ENCODE data around the gene C2orf72. TPM values are rescaled to one million over a fixed set of nuclear protein-coding genes. Genes with fewer than 3 reads are reported as not detected.

C2orf72 gene
- total and polyA plus RNA-seq, 2 of the 13 experiments (the other 11 are each of a cell fraction or from before 2014, with no cell fraction given), result 147 to 203 TPM

DNA sequence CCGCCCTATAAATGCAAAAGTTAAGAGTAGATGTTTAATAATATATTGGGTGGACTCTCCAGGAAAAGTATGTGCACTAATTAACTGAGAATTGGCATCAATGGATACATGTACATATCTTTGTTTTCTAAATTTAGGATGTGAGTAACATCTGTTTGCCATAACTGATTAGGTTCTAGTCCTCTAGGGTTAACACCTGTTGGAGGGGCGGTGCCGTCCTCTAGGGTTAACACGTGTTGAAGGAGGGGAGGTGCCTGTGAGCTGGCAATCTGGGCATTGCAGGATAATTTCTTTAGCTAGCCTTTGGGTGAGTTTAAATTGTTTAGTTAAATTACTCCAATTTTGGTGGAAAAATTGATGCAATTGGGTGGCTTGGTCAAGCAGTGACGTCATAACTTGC lies 56.6 kb downstream of the C2orf72 start:
- Histone ChIP-seq H3K9me3 (ENCODE audit: low read length) (no peaks in the 10 kb centered on the region), H2AFZ (ENCODE audit: low read length) (no peak overlapping the region), H3K27ac (ENCODE audit: extremely low read length, insufficient read depth, low read length) (no peak overlapping the region), H3K4me2 (ENCODE audit: low read depth, low read length) (no peak overlapping the region), H4K20me1 (ENCODE audit: insufficient read depth, low read length) (no peaks in the 10 kb centered on the region), H3K4me1 (ENCODE audit: insufficient read depth, low read length) (no peaks in the 10 kb centered on the region), H3K4me3 (replicated peaks in 1 of 3; ENCODE audit: insufficient read depth in 1 of 3, low read depth in 2 of 3, low read length in 3 of 3) (no peak overlapping the region), H3K9ac (ENCODE audit: insufficient read depth, low read depth, low read length) (no peak overlapping the region), H3K79me2 (ENCODE audit: insufficient read depth, low read length) (peaks cover 2% of the 10 kb centered on the region), H3K27me3 (ENCODE audit: control insufficient read depth in 1 of 2, insufficient read depth in 2 of 2, low read length in 2 of 2) (no peaks in the 10 kb centered on the region), H3K36me3 (replicated peaks in 1 of 2; ENCODE audit: control insufficient read depth in 1 of 2, insufficient read depth in 2 of 2, low read length in 2 of 2) (peaks cover 12 to 60% of the 10 kb centered on the region in 2 experiments; a peak in 4 of 5 replicates)
- in situ Hi-C loops (cut with HindIII; ENCODE audit: extremely low pct_ligation_motif_present, low pct_unique_long_range_greater_than_20kb), result no loop called here
- ATAC-seq (no peak), DNase-seq (ENCODE audit: low spot score) (no peak), FAIRE-seq (no peak)
- TF ChIP-seq IKZF4 (CRISPR knock-in tag; IDR thresholded peaks at IDR 0.05; ENCODE audit: borderline replicate concordance, low read depth, not compliant biosample characterization), result no peak
- TF ChIP-seq TP53 (CRISPR knock-in tag; conservative IDR thresholded peaks at IDR 0.05), result no peak
- TF ChIP-seq ZNF12 (CRISPR knock-in tag; IDR thresholded peaks at IDR 0.05), result no peak
- TF ChIP-seq, protein P1, sequence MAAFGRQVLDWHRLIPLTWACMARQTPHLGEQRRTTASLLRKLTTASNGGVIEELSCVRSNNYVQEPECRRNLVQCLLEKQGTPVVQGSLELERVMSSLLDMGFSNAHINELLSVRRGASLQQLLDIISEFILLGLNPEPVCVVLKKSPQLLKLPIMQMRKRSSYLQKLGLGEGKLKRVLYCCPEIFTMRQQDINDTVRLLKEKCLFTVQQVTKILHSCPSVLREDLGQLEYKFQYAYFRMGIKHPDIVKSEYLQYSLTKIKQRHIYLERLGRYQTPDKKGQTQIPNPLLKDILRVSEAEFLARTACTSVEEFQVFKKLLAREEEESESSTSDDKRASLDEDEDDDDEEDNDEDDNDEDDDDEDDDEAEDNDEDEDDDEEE (CRISPR knock-in tag; IDR thresholded peaks at IDR 0.05), result no peak
- TF ChIP-seq KLF9 (CRISPR knock-in tag; IDR thresholded peaks at IDR 0.05; ENCODE audit: low read depth), result no peak
- TF ChIP-seq BHLHE40 (IDR thresholded peaks at IDR 0.05; ENCODE audit: low read length), result no peak
- TF ChIP-seq ZBTB38 (CRISPR knock-in tag; IDR thresholded peaks at IDR 0.05), result no peak
- TF ChIP-seq, protein P2, sequence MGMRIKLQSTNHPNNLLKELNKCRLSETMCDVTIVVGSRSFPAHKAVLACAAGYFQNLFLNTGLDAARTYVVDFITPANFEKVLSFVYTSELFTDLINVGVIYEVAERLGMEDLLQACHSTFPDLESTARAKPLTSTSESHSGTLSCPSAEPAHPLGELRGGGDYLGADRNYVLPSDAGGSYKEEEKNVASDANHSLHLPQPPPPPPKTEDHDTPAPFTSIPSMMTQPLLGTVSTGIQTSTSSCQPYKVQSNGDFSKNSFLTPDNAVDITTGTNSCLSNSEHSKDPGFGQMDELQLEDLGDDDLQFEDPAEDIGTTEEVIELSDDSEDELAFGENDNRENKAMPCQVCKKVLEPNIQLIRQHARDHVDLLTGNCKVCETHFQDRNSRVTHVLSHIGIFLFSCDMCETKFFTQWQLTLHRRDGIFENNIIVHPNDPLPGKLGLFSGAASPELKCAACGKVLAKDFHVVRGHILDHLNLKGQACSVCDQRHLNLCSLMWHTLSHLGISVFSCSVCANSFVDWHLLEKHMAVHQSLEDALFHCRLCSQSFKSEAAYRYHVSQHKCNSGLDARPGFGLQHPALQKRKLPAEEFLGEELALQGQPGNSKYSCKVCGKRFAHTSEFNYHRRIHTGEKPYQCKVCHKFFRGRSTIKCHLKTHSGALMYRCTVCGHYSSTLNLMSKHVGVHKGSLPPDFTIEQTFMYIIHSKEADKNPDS (CRISPR knock-in tag; IDR thresholded peaks at IDR 0.05), result no peak
- TF ChIP-seq BCL6 (CRISPR knock-in tag; IDR thresholded peaks at IDR 0.05), result no peak
- TF ChIP-seq BORCS8-MEF2B (CRISPR knock-in tag; IDR thresholded peaks at IDR 0.05), result no peak
- POLR2A ChIA-PET, result no interaction called here
- CTCF ChIA-PET (ENCODE audit: low intra/inter-chr PET ratio, low total read pairs), result no interaction called here
- 97% methylated on average over 5 of the region's 5 CpGs for WGBS (ENCODE audit: low lambda C conversion rate)
- BruUV-seq (replicated peaks), result no TSS peak
- intact Hi-C loops (cut with micrococcal nuclease; ENCODE audit: unreplicated experiment), result no loop called here

Data from HepG2 (cell line).